ENCODE data around the gene NOTCH4.

DNA sequence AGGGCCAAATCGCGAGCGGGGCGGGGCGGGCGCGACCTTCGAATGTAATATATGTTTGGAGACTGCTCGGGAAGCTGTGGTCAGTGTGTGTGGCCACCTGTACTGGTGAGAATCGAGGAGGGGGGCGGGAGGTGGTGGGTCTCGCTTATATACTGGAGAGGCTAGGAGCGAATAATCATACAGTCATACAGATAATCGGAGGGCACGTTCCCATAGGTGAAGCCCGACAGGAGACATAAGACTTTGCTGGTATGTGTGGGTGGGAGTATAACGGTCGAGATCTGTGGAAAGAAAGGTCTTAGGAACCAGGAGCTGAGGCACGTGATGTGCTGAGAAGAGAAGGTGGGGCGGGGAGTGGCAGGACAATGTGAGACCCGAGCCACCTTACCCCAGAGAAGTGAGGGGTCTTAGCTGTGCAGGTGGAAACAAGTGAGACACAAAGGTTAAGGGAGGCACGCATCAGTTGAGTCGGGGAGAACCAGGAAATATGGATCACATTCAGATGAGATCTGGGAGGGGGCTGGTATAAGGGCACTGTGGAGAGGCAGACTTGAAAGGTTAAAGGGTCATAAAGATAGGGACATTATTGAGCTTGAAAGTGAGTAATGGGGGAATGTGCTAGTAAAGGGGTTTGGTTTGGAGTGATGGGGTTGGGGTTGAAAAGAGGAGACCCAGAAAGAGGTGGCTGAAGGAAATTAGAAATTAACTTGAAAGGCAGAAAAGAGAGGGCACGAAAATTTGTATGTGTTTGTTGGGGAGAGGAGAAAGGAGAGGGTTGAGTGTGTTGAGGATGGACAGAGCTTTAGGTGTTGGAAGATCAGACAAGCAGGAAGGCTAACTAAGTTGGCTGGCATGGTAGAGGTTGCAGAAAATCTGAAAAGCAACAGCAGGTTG lies 45.1 kb downstream of the NOTCH4 start:
- TF ChIP-seq POLR2A (IDR thresholded peaks at IDR 0.05; ENCODE audit: low read depth, low read length): no peak
- TF ChIP-seq POLR2AphosphoS5 (IDR thresholded peaks at IDR 0.05; ENCODE audit: low read depth, low read length): no peak

All from GM12892 (cell line).